ENCODE measurements around the gene RPS18. TPM values are rescaled to one million over a fixed set of nuclear protein-coding genes. Genes with fewer than 3 reads are reported as not detected.

Gene RPS18
- total RNA-seq, 2 experiments from 2014 or later = 4,317 to 7,191 TPM

GRCh38 chr6:33236328-33236727, 35.5 kb upstream of the RPS18 start:
- H3K79me2 ChIP-seq (ENCODE audit: insufficient read depth, low read depth, low read length) = no peaks in the 10 kb centered on the region
- no peak overlapping the region for H3K4me2 ChIP-seq (ENCODE audit: low read length)
- H4K20me1 ChIP-seq (ENCODE audit: insufficient read depth, low read length) = no peaks in the 10 kb centered on the region
- H3K4me3 ChIP-seq (ENCODE audit: low read depth, low read length, poor library complexity, severe bottlenecking) = no peak overlapping the region
- no TSS peak for BruUV-seq (replicated peaks)
- POLR2A ChIA-PET = interaction anchor here (0.6 kb wide), 2 partner anchors 75 to 1497 kb away, joined by 3 to 4 read pairs; no protein-coding TSS in a partner anchor
- no peak for DNase-seq (ENCODE audit: low spot score)
- no peak overlapping the region for H3K27ac ChIP-seq (ENCODE audit: low read depth, low read length, poor library complexity, severe bottlenecking)
- H3K4me1 ChIP-seq (ENCODE audit: insufficient read depth, low read length, poor library complexity, severe bottlenecking) = no peaks in the 10 kb centered on the region
- no peaks in the 10 kb centered on the region for H3K9me2 ChIP-seq (ENCODE audit: insufficient read depth, low read length)
- intact Hi-C loops (cut with micrococcal nuclease; ENCODE audit: unreplicated experiment) = no loop called here
- CTCF ChIA-PET (ENCODE audit: unreplicated experiment) = no interaction called here
- H3K36me3 ChIP-seq (ENCODE audit: insufficient read depth, low read length) = no peaks in the 10 kb centered on the region
- H2AFZ ChIP-seq (ENCODE audit: low read length) = no peak overlapping the region
- H3K9me3 ChIP-seq (ENCODE audit: low read length) = no peaks in the 10 kb centered on the region
- TF ChIP-seq CTCF (conservative IDR thresholded peaks at IDR 0.05; ENCODE audit: low read length) (no peak), EZH2phosphoT487 (IDR thresholded peaks at IDR 0.05; ENCODE audit: borderline replicate concordance, low read depth, low read length) (no peak)

- no peaks in the 10 kb centered on the region for H3K9me3 ChIP-seq (ENCODE audit: low read length)
- H3K36me3 ChIP-seq (ENCODE audit: insufficient read depth, low read length) = no peaks in the 10 kb centered on the region
- ChIA-PET CTCF (ENCODE audit: unreplicated experiment) (no interaction called here), POLR2A (no interaction called here)
- TF ChIP-seq EZH2phosphoT487 (IDR thresholded peaks at IDR 0.05; ENCODE audit: borderline replicate concordance, low read depth, low read length) = no peak
- TF ChIP-seq CTCF (conservative IDR thresholded peaks at IDR 0.05; ENCODE audit: low read length) = no peak
- DNase-seq (ENCODE audit: low spot score) = no peak
- no peaks in the 10 kb centered on the region for H3K9me2 ChIP-seq (ENCODE audit: insufficient read depth, low read length)
- no peak overlapping the region for H3K4me3 ChIP-seq (ENCODE audit: low read depth, low read length, poor library complexity, severe bottlenecking)
- no peaks in the 10 kb centered on the region for H3K4me1 ChIP-seq (ENCODE audit: insufficient read depth, low read length, poor library complexity, severe bottlenecking)
- intact Hi-C loops (cut with micrococcal nuclease; ENCODE audit: unreplicated experiment) = no loop called here
- no peak overlapping the region for H2AFZ ChIP-seq (ENCODE audit: low read length)
- no TSS peak for BruUV-seq (replicated peaks)
- no peaks in the 10 kb centered on the region for H4K20me1 ChIP-seq (ENCODE audit: insufficient read depth, low read length)
- no peaks in the 10 kb centered on the region for H3K79me2 ChIP-seq (ENCODE audit: insufficient read depth, low read depth, low read length)
- H3K4me2 ChIP-seq (ENCODE audit: low read length) = no peak overlapping the region
- H3K27ac ChIP-seq (ENCODE audit: low read depth, low read length, poor library complexity, severe bottlenecking) = no peak overlapping the region
Measured at GRCh38 chr6:33236852-33237251, 35.0 kb upstream of the RPS18 start.

- DNase-seq (ENCODE audit: low spot score) = no peak
- ChIA-PET CTCF (ENCODE audit: unreplicated experiment) (no interaction called here), POLR2A (interaction anchor here (1.1 kb wide), 1 partner anchor 18 kb away, joined by 3 read pairs; no protein-coding TSS in a partner anchor)
- no peak overlapping the region for H3K4me2 ChIP-seq (ENCODE audit: low read length)
- intact Hi-C loops (cut with micrococcal nuclease; ENCODE audit: unreplicated experiment) = no loop called here
- no peak overlapping the region for H3K4me3 ChIP-seq (ENCODE audit: low read depth, low read length, poor library complexity, severe bottlenecking)
- no peaks in the 10 kb centered on the region for H3K9me3 ChIP-seq (ENCODE audit: low read length)
- no peak overlapping the region for H2AFZ ChIP-seq (ENCODE audit: low read length)
- no peaks in the 10 kb centered on the region for H3K79me2 ChIP-seq (ENCODE audit: insufficient read depth, low read depth, low read length)
- H3K4me1 ChIP-seq (ENCODE audit: insufficient read depth, low read length, poor library complexity, severe bottlenecking) = no peaks in the 10 kb centered on the region
- no peak for TF ChIP-seq EZH2phosphoT487 (IDR thresholded peaks at IDR 0.05; ENCODE audit: borderline replicate concordance, low read depth, low read length)
- no peak overlapping the region for H3K27ac ChIP-seq (ENCODE audit: low read depth, low read length, poor library complexity, severe bottlenecking)
- BruUV-seq (replicated peaks) = no TSS peak
- no peaks in the 10 kb centered on the region for H3K9me2 ChIP-seq (ENCODE audit: insufficient read depth, low read length)
- no peaks in the 10 kb centered on the region for H4K20me1 ChIP-seq (ENCODE audit: insufficient read depth, low read length)
- H3K36me3 ChIP-seq (ENCODE audit: insufficient read depth, low read length) = no peaks in the 10 kb centered on the region
Measured at GRCh38 chr6:33237741-33238140, 34.1 kb upstream of the RPS18 start.
